Activated T-helper 2 cell treated with anti-CD3 and anti-CD28 coated beads, Interferon-gamma antibody, Interleukin-2, Interleukin-4, amounts not matched to agents 10 μg/mL and 5 μg/mL and 100 μg/mL, durations not matched to agents 14 hours and 24 hours and 36 hours (primary cell): Measurements from ENCODE around the gene ADPRHL1. TPM values are rescaled to one million over a fixed set of nuclear protein-coding genes. Genes with fewer than 3 reads are reported as not detected.
A peak's percentile ranks its signal among the peaks of the same experiment; 100 is the strongest.
"Not testable (repeated sequence)": the region's sequence is repeated elsewhere in the genome, so short reads cannot be mapped to it uniquely, and the experiment has no call there.

Experiments
- DNase-seq: peaks from one replicate; pipeline ENCODE4 v3.0.0; 2021; ENCODE audit warnings: low spot score
- H3K27ac Mint-ChIP-seq: one replicate; pipeline ENCODE4 v1.8.0; 2021; ENCODE audit warnings: mixed read lengths
- H3K27me3 Mint-ChIP-seq: one replicate; pipeline ENCODE4 v1.8.0; 2021; ENCODE audit warnings: low read depth, mixed read lengths
- H3K36me3 Mint-ChIP-seq: one replicate; pipeline ENCODE4 v1.8.0; 2021; ENCODE audit warnings: low read depth, mixed read lengths
- H3K4me1 Mint-ChIP-seq: one replicate; pipeline ENCODE4 v1.8.0; 2021; ENCODE audit warnings: low read depth, mixed read lengths
- H3K4me3 Mint-ChIP-seq: one replicate; pipeline ENCODE4 v1.8.0; 2021; ENCODE audit warnings: low read depth, mild to moderate bottlenecking, moderate library complexity, mixed read lengths
- H3K9me3 Mint-ChIP-seq: one replicate; pipeline ENCODE4 v1.8.0; 2021; ENCODE audit warnings: mixed read lengths
- intact Hi-C: fragments of 100-400 bp; cut with micrococcal nuclease; formaldehyde crosslinking; loops from one replicate; pipeline ENCODE4 v1.15.1; 2023
- total RNA-seq: library from RNA; stranded (reverse); gene quantifications from 2 replicates; pipeline ENCODE4 v1.2.3, GENCODE V29; 2022

ADPRHL1 gene
- total RNA-seq, 1 donor from 2014 or later = 0.64 TPM

GRCh38 chr13:113458253-113459065 lies 5.2 kb upstream of the ADPRHL1 start:
- intact Hi-C loops = no loop called here
- Mint-ChIP-seq H3K9me3 (no peaks in the 10 kb centered on the region), H3K36me3 (peaks cover 29% of the 10 kb centered on the region), H3K27ac (no peak overlapping the region), H3K4me1 (no peaks in the 10 kb centered on the region), H3K27me3 (no peaks in the 10 kb centered on the region), H3K4me3 (no peak overlapping the region)
- no peak for DNase-seq

- H3K27ac Mint-ChIP-seq = no peak overlapping the region
- no peak for DNase-seq
- no peaks in the 10 kb centered on the region for H3K27me3 Mint-ChIP-seq
- H3K4me1 Mint-ChIP-seq = no peaks in the 10 kb centered on the region
- intact Hi-C loops = no loop called here
- peaks cover 27% of the 10 kb centered on the region for H3K36me3 Mint-ChIP-seq
- no peak overlapping the region for H3K4me3 Mint-ChIP-seq
- H3K9me3 Mint-ChIP-seq = no peaks in the 10 kb centered on the region
Observed at GRCh38 chr13:113457510-113457909, 4.2 kb upstream of the ADPRHL1 start.

GRCh38 chr13:113456116-113456702 lies 2.9 kb upstream of the ADPRHL1 start:
- Mint-ChIP-seq H3K27ac (no peak overlapping the region), H3K36me3 (peaks cover 25% of the 10 kb centered on the region), H3K4me1 (no peaks in the 10 kb centered on the region), H3K9me3 (no peaks in the 10 kb centered on the region), H3K4me3 (no peak overlapping the region), H3K27me3 (no peaks in the 10 kb centered on the region)
- intact Hi-C loops = no loop called here
- DNase-seq = no peak

- Mint-ChIP-seq H3K36me3 (peaks cover 24% of the 10 kb centered on the region), H3K27me3 (no peaks in the 10 kb centered on the region), H3K9me3 (no peaks in the 10 kb centered on the region), H3K27ac (no peak overlapping the region), H3K4me1 (no peaks in the 10 kb centered on the region), H3K4me3 (no peak overlapping the region)
- intact Hi-C loops = no loop called here
- DNase-seq = no peak
Observed at GRCh38 chr13:113455384-113455783, 2.1 kb upstream of the ADPRHL1 start.

DNA sequence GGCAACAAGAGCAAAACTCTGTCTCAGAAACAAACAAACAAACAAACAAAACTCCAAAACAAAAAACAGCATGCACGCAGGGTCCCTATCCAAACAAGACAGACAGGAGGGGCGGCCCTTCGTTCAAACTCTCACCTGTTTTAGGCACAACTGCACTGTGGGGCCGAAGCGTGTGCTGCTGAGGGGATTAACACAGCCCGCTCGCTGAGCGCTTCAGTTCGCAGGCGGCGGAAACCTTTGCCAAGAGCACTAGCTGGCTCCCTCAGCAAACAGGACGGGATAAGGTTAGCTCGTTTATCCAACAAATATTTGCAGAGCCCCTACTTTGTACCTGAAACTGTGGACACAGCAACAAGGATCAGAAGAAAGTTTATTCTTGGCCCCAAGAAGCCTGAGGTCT lies 1.6 kb upstream of the ADPRHL1 start:
- no peak for DNase-seq
- Mint-ChIP-seq H3K4me3 (no peak overlapping the region), H3K27me3 (no peaks in the 10 kb centered on the region), H3K27ac (no peak overlapping the region), H3K4me1 (no peaks in the 10 kb centered on the region), H3K36me3 (peaks cover 20% of the 10 kb centered on the region), H3K9me3 (no peaks in the 10 kb centered on the region)
- intact Hi-C loops = no loop called here

DNA sequence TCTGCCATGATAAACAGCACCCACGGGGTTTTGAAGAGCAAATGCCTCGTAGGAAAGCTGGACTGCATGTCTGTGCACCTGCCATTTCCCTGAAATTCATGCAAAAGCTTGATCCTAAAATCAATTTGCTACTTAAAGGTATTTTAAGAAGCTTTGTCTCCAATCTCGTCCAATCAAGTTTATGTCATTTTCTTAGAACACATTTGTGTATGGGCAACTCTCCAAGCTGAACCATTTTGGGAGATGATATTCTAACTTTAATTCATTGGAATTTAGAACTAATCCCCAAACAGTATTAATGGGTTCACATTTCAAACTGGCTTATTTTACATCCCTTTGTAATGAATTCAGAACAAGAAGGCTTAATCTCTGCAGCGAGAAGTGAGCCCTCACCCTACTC lies 822 bp downstream of the ADPRHL1 start:
- Mint-ChIP-seq H3K4me1 (no peaks in the 10 kb centered on the region), H3K36me3 (peaks cover 7% of the 10 kb centered on the region), H3K27me3 (no peaks in the 10 kb centered on the region), H3K27ac (no peak overlapping the region), H3K4me3 (no peak overlapping the region), H3K9me3 (no peaks in the 10 kb centered on the region)
- DNase-seq = no peak
- intact Hi-C loops = no loop called here

DNA sequence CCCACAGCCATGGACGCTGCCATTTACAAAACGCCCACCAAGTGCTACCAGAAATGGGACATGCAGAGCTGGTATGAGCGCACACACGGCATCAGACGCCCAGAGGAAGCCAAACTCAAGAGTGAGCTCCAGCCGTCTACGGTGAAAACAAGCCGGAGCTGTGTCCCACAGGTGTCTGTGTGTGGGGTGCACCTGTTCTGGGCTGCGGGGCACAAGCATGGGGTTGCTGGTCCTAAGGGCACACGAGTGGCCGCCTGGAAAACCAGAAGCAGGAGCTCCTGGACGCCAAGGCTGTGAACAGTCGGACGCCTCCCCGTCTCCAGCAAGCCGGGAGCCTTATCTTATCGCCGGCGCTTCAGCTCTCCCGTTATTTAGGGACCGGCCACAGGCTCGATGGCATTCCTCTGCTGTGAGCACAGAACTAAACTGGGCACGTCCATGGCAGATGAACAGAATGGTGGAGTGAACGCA lies 1.3 kb downstream of the ADPRHL1 start:
- Mint-ChIP-seq H3K27ac (no peak overlapping the region), H3K4me1 (no peaks in the 10 kb centered on the region), H3K4me3 (no peak overlapping the region), H3K9me3 (no peaks in the 10 kb centered on the region), H3K27me3 (no peaks in the 10 kb centered on the region), H3K36me3 (peaks cover 4% of the 10 kb centered on the region)
- DNase-seq = no peak
- intact Hi-C loops = no loop called here

- DNase-seq, H3K27me3 Mint-ChIP-seq, H3K9me3 Mint-ChIP-seq, H3K27ac Mint-ChIP-seq, H3K4me3 Mint-ChIP-seq, H3K4me1 Mint-ChIP-seq, intact Hi-C loops, H3K36me3 Mint-ChIP-seq: not testable (repeated sequence)
Observed at GRCh38 chr13:113450861-113451620, 2.2 kb downstream of the ADPRHL1 start.

DNA sequence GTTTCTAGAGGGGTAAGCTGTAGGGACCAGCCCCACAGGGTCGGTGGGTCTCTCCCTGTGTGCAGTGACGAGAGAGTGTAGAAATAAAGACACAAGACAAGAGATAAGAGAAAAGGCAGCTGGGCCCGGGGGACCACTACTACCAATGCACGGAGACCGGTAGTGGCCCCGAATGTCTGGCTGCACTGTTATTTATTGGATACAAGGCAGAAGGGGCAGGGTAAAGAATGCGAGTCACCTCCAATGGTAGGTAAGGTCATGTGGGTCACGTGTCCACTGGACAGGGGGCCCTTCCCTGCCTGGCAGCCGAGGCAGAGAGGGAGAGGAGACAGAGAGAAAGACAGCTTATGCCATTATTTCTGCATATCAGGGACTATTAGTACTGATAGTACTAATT lies 2.9 kb downstream of the ADPRHL1 start:
- H3K36me3 Mint-ChIP-seq, DNase-seq, H3K27me3 Mint-ChIP-seq, intact Hi-C loops, H3K9me3 Mint-ChIP-seq, H3K27ac Mint-ChIP-seq, H3K4me1 Mint-ChIP-seq, H3K4me3 Mint-ChIP-seq: not testable (repeated sequence)

GRCh38 chr13:113449693-113450347 lies 3.5 kb downstream of the ADPRHL1 start:
- intact Hi-C loops = no loop called here
- no peaks in the 10 kb centered on the region for H3K36me3 Mint-ChIP-seq

GRCh38 chr13:113448885-113449692 lies 4.2 kb downstream of the ADPRHL1 start:
- DNase-seq = peak; percentile 28
- Mint-ChIP-seq H3K27me3 (no peaks in the 10 kb centered on the region), H3K4me3 (peak overlapping the region; percentile 51), H3K4me1 (no peaks in the 10 kb centered on the region), H3K27ac (no peak overlapping the region), H3K36me3 (no peaks in the 10 kb centered on the region), H3K9me3 (no peaks in the 10 kb centered on the region)
- intact Hi-C loops = no loop called here

More at GRCh38 chr13:113449693-113450347, 3.5 kb downstream of the ADPRHL1 start:
- no peaks in the 10 kb centered on the region for H3K27me3 Mint-ChIP-seq
- peak overlapping the region; percentile 28 for H3K4me3 Mint-ChIP-seq
- no peak for DNase-seq
- no peaks in the 10 kb centered on the region for H3K4me1 Mint-ChIP-seq
- H3K27ac Mint-ChIP-seq = no peak overlapping the region
- no peaks in the 10 kb centered on the region for H3K9me3 Mint-ChIP-seq

GRCh38 chr13:113448545-113448884 lies 4.8 kb downstream of the ADPRHL1 start:
- Mint-ChIP-seq H3K9me3 (no peaks in the 10 kb centered on the region), H3K27ac (no peak overlapping the region), H3K27me3 (no peaks in the 10 kb centered on the region), H3K36me3 (no peaks in the 10 kb centered on the region), H3K4me1 (no peaks in the 10 kb centered on the region), H3K4me3 (peak overlapping the region; percentile 51)
- no peak for DNase-seq
- intact Hi-C loops = no loop called here
